ENCODE measurements around the gene CAMK4. TPM values are rescaled to one million over a fixed set of nuclear protein-coding genes. Genes with fewer than 3 reads are reported as not detected.

The CAMK4 gene
- total and polyA plus RNA-seq, 2 of the 8 experiments (the other 6 are each of a cell fraction or from before 2014, with no cell fraction given), result 1.8 to 8.3 TPM

GRCh38 chr5:111537141-111538024 lies 313.2 kb downstream of the CAMK4 start (continued):
- TF ChIP-seq TAF1 (IDR thresholded peaks at IDR 0.05; ENCODE audit: low read depth, low read length) (no peak), YY1 (IDR thresholded peaks at IDR 0.05; ENCODE audit: low read depth, low read length) (no peak), MAFK (IDR thresholded peaks at IDR 0.05; ENCODE audit: low read depth, low read length) (no peak)

Other genes starting within 250 kb of the CAMK4 start
- 1.3 and 1.9 TPM in 2 replicates for gene TSLP, start 152.7 kb upstream of the CAMK4 start, total RNA-seq (2021; fragmentation: NEBNext Ultra II Directional; extraction: Animal tissue kit (Norgen Biotek cat#: 25700))
- gene TSLP, start 152.7 kb upstream of the CAMK4 start, polyA plus RNA-seq (2011; rRNA removed), result 0.31 and 0.39 TPM in 2 replicates
- gene WDR36, start 132.0 kb upstream of the CAMK4 start, total RNA-seq (2021; fragmentation: NEBNext Ultra II Directional; extraction: Animal tissue kit (Norgen Biotek cat#: 25700)), result 41.8 and 43.7 TPM in 2 replicates
- 6.9 and 9.3 TPM in 2 replicates for gene WDR36, start 132.0 kb upstream of the CAMK4 start, polyA plus RNA-seq (2011; rRNA removed)

All from H1 (cell line).